HepG2 (cell line): Measurements from ENCODE around the gene ALDH7A1. TPM values are rescaled to one million over a fixed set of nuclear protein-coding genes. Genes with fewer than 3 reads are reported as not detected.

Experiments
- ATAC-seq: fragments of 200-7000 bp; cut with Tn5 transposase; 3 replicates; pipeline ENCODE4 v1.9.1; 2020; ENCODE audit warnings: mild to moderate bottlenecking, moderate library complexity
- BruUV-seq: library from RNA; stranded (reverse); fragments of 400-500 nt; replicated peaks from 2 replicates; lab custom pipeline; 2021; lab: Mats Ljungman, UMichigan
- CTCF ChIA-PET: fragments of 300-600 bp; formaldehyde crosslinking; extraction: SDS; loops from one replicate; lab custom pipeline; 2021; ENCODE audit warnings: low total read pairs, inconsistent platforms, low intra/inter-chr PET ratio; lab: Yijun Ruan, JAX
- POLR2A ChIA-PET: fragments of 350-600 bp; sonication (Branson Sonifier 250); formaldehyde crosslinking; loops from one replicate; lab custom pipeline; 2020; ENCODE audit warnings: antibody characterized with exemption, inconsistent platforms; lab: Yijun Ruan, JAX
- DNase-seq: peaks from one replicate; pipeline ENCODE4 v3.0.0-alpha.2; 2015; ENCODE audit warnings: low spot score
- FAIRE-seq: peaks from 3 replicates; lab custom pipeline; 2011; peaks lifted over from hg19 to GRCh38; lab: Jason Lieb, UNC
- H2AFZ ChIP-seq: one replicate; pipeline ENCODE4 v1.6.1; 2011; ENCODE audit warnings: low read length, inconsistent platforms
- H3K27ac ChIP-seq: fragments of 300-600 bp; 3 replicates; pipeline ENCODE4 v1.8.0; 2011; ENCODE audit warnings: mixed run types, mild to moderate bottlenecking, mixed read lengths, low read length, inconsistent platforms; ENCODE audit not compliant: insufficient read depth; ENCODE audit errors: extremely low read length
- H3K27me3 ChIP-seq, 2 experiments: fragments of 200-600 bp in 1 of 2; 2 replicates in 1 of 2; 3 replicates in 1 of 2; pipeline versions ENCODE4 v1.6.0 to v1.8.0; 2011; ENCODE audit warnings: low read length in 2 of 2, mild to moderate bottlenecking in 2 of 2, moderate library complexity in 2 of 2, inconsistent platforms in 1 of 2; ENCODE audit not compliant: insufficient read depth in 2 of 2, control insufficient read depth in 1 of 2
- H3K36me3 ChIP-seq, 2 experiments: fragments of 200-600 bp in 1 of 2; replicated peaks in 1 of 2; 2 replicates in 1 of 2; 3 replicates in 1 of 2; pipeline versions ENCODE4 v1.5.1 to v1.8.0; 2011; ENCODE audit warnings: low read length in 2 of 2, inconsistent platforms in 1 of 2; ENCODE audit not compliant: insufficient read depth in 2 of 2, control insufficient read depth in 1 of 2
- H3K4me1 ChIP-seq: 2 replicates; pipeline ENCODE4 v1.5.1; 2012; ENCODE audit warnings: low read length, inconsistent platforms; ENCODE audit not compliant: insufficient read depth
- H3K4me2 ChIP-seq: 2 replicates; pipeline ENCODE4 v1.6.0; 2011; ENCODE audit warnings: low read depth, low read length, inconsistent platforms
- H3K4me3 ChIP-seq, 3 experiments: fragments of 200-600 bp in 1 of 3; sonication (generic), shearing (Covaris generic) in 1 of 3; replicated peaks in 1 of 3; 2 replicates each; pipeline ENCODE4 v1.5.1; 2011 to 2016; ENCODE audit warnings: low read length in 3 of 3, inconsistent platforms in 2 of 3, low read depth in 2 of 3, mild to moderate bottlenecking in 2 of 3, control low read depth in 1 of 3, mixed read lengths in 1 of 3; ENCODE audit not compliant: insufficient read depth in 1 of 3
- H3K79me2 ChIP-seq: one replicate; pipeline ENCODE4 v1.6.1; 2011; ENCODE audit warnings: low read length, inconsistent platforms; ENCODE audit not compliant: insufficient read depth
- H3K9ac ChIP-seq: 2 replicates; pipeline ENCODE4 v1.6.0; 2011; ENCODE audit warnings: mild to moderate bottlenecking, low read depth, low read length, inconsistent platforms; ENCODE audit not compliant: insufficient read depth
- H3K9me3 ChIP-seq: 2 replicates; pipeline ENCODE4 v1.5.1; 2012; ENCODE audit warnings: mild to moderate bottlenecking, low read length
- H4K20me1 ChIP-seq: 2 replicates; pipeline ENCODE4 v1.6.0; 2011; ENCODE audit warnings: inconsistent platforms, mild to moderate bottlenecking, low read length, moderate library complexity; ENCODE audit not compliant: insufficient read depth
- ARNT2 ChIP-seq: sonication (generic); formaldehyde crosslinking; IDR thresholded peaks from 2 replicates; pipeline ENCODE4 v1.8.0; 2022; ENCODE audit warnings: mild to moderate bottlenecking, low read depth, missing genetic modification reagents, moderate library complexity
- HCFC1 ChIP-seq: fragments of 150-350 bp; IDR thresholded peaks from 2 replicates; pipeline ENCODE4 v1.6.1; 2014; ENCODE audit warnings: low read depth, low read length
- HNRNPUL1 ChIP-seq: fragments of 200-400 bp; formaldehyde crosslinking; IDR thresholded peaks from 2 replicates; pipeline ENCODE4 v1.6.1; 2017; ENCODE audit warnings: low read depth, mild to moderate bottlenecking, low read length, moderate library complexity
- KDM5A ChIP-seq: fragments of 200-600 bp; sonication (generic); IDR thresholded peaks from 2 replicates; pipeline ENCODE4 v1.7.0; 2018; ENCODE audit warnings: antibody characterized with exemption, mild to moderate bottlenecking, low read length, borderline replicate concordance
- MIER3 ChIP-seq: IDR thresholded peaks from 2 replicates; pipeline ENCODE4 v1.6.1; 2016; ENCODE audit warnings: missing compliant biosample characterization, borderline replicate concordance
- PRPF4 ChIP-seq: fragments of 200-400 bp; formaldehyde crosslinking; IDR thresholded peaks from 2 replicates; pipeline ENCODE4 v1.6.1; 2016; ENCODE audit warnings: low read length, low read depth; ENCODE audit not compliant: poor library complexity, severe bottlenecking
- SUZ12 ChIP-seq: fragments of 150-350 bp; IDR thresholded peaks from 2 replicates; pipeline ENCODE4 v1.6.1; 2014; ENCODE audit warnings: low read depth, low read length
- ZNF343 ChIP-seq: sonication (generic); formaldehyde crosslinking; IDR thresholded peaks from 2 replicates; pipeline ENCODE4 v1.4.0; 2020; ENCODE audit warnings: mild to moderate bottlenecking, missing genetic modification reagents
- ZNF468 ChIP-seq: sonication (generic); formaldehyde crosslinking; IDR thresholded peaks from 2 replicates; pipeline ENCODE4 v1.8.0; 2022; ENCODE audit warnings: mild to moderate bottlenecking, moderate library complexity, missing genetic modification reagents
- ZNF543 ChIP-seq: sonication (generic); formaldehyde crosslinking; IDR thresholded peaks from 2 replicates; pipeline ENCODE4 v1.4.0; 2020; ENCODE audit warnings: mild to moderate bottlenecking, missing genetic modification reagents
- ZNF777 ChIP-seq: sonication (generic); formaldehyde crosslinking; IDR thresholded peaks from 2 replicates; pipeline ENCODE4 v1.4.0; 2020; ENCODE audit warnings: missing genetic modification reagents
- WGBS: methylation state at CpG from one replicate; pipeline ENCODE4 v1.1.6; 2017; ENCODE audit warnings: low lambda C conversion rate; 5-methylcytosine and 5-hydroxymethylcytosine counted together
- in situ Hi-C: cut with HindIII; loops from 2 replicates; pipeline ENCODE4 v1.10.0; 2017; ENCODE audit warnings: low pct_unique_long_range_greater_than_20kb; ENCODE audit not compliant: extremely low pct_ligation_motif_present
- intact Hi-C: fragments of 100-400 bp; cut with micrococcal nuclease; formaldehyde crosslinking; loops from one replicate; pipeline ENCODE4 v1.10.0; 2022; ENCODE audit not compliant: unreplicated experiment
- polyA plus RNA-seq, 8 experiments: library from polyadenylated mRNA; depleted of rRNA in 3 of 8; stranded (reverse) in 7 of 8; unstranded in 1 of 8; fragments of >200 nt; fragmentation: Illumina TruSeq in 4 of 8; extraction: Trizol in 4 of 8; gene quantifications; 2 replicates each; pipeline versions ENCODE4 v1.2.1 to v1.2.3, GENCODE V29; 2011 to 2016; ENCODE audit warnings: low read depth in 4 of 8, missing spikeins in 1 of 8, mixed read lengths in 1 of 8; ENCODE audit not compliant: insufficient read depth in 1 of 8
- total RNA-seq, 5 experiments: library from RNA; depleted of rRNA; stranded (reverse); fragments of >200 nt; fragmentation: Illumina TruSeq; extraction: Trizol; gene quantifications; 2 replicates each; pipeline ENCODE4 v1.2.3, GENCODE V29; 2016; ENCODE audit warnings: low read depth in 1 of 5
- TF ChIP-seq, protein P1 (sequence below): sonication (generic); formaldehyde crosslinking; IDR thresholded peaks from 2 replicates; pipeline ENCODE4 v1.4.0; 2020; ENCODE audit warnings: missing genetic modification reagents
- TF ChIP-seq, protein P2 (sequence below): sonication (generic); formaldehyde crosslinking; IDR thresholded peaks from 2 replicates; pipeline ENCODE4 v1.5.0; 2020; ENCODE audit warnings: missing genetic modification reagents
- TF ChIP-seq, protein P3 (sequence below): sonication (generic); formaldehyde crosslinking; IDR thresholded peaks from 2 replicates; pipeline ENCODE4 v1.4.0; 2020; ENCODE audit warnings: missing genetic modification reagents

ALDH7A1 gene
- total and polyA plus RNA-seq, 2 of the 13 experiments (the other 11 are each of a cell fraction or from before 2014, with no cell fraction given): 69.0 to 100 TPM

DNA sequence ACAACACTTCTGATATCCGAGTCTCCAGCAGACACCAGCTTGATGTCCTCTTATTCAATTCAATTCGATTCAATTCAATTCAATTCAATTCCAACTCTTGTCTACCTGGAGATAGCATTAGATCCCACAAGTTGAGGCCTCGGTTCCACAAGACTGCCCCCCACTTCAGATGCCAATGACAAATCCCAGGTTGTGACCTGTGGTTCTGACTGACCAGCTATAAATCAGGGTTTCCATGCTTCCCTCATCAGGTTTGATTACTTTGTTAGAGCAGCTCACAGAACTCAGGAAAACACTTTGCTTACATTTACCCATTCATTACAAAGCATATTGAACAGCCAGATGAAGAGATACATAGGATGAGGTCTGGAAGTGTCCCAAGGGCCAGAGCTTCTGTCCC, 82.6 kb downstream of the ALDH7A1 start (continued):
- TF ChIP-seq, protein P1, sequence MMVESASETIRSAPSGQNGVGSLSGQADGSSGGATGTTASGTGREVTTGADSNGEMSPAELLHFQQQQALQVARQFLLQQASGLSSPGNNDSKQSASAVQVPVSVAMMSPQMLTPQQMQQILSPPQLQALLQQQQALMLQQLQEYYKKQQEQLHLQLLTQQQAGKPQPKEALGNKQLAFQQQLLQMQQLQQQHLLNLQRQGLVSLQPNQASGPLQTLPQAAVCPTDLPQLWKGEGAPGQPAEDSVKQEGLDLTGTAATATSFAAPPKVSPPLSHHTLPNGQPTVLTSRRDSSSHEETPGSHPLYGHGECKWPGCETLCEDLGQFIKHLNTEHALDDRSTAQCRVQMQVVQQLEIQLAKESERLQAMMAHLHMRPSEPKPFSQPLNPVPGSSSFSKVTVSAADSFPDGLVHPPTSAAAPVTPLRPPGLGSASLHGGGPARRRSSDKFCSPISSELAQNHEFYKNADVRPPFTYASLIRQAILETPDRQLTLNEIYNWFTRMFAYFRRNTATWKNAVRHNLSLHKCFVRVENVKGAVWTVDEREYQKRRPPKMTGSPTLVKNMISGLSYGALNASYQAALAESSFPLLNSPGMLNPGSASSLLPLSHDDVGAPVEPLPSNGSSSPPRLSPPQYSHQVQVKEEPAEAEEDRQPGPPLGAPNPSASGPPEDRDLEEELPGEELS: no peak
- no peak for TF ChIP-seq MIER3 (CRISPR knock-in tag)
- TF ChIP-seq, protein P2, sequence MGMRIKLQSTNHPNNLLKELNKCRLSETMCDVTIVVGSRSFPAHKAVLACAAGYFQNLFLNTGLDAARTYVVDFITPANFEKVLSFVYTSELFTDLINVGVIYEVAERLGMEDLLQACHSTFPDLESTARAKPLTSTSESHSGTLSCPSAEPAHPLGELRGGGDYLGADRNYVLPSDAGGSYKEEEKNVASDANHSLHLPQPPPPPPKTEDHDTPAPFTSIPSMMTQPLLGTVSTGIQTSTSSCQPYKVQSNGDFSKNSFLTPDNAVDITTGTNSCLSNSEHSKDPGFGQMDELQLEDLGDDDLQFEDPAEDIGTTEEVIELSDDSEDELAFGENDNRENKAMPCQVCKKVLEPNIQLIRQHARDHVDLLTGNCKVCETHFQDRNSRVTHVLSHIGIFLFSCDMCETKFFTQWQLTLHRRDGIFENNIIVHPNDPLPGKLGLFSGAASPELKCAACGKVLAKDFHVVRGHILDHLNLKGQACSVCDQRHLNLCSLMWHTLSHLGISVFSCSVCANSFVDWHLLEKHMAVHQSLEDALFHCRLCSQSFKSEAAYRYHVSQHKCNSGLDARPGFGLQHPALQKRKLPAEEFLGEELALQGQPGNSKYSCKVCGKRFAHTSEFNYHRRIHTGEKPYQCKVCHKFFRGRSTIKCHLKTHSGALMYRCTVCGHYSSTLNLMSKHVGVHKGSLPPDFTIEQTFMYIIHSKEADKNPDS: no peak
- no peak for TF ChIP-seq PRPF4
- no peak for TF ChIP-seq KDM5A
- no peak for TF ChIP-seq ZNF343 (CRISPR knock-in tag)
- no peak for TF ChIP-seq SUZ12
- no peak for TF ChIP-seq ARNT2

DNA sequence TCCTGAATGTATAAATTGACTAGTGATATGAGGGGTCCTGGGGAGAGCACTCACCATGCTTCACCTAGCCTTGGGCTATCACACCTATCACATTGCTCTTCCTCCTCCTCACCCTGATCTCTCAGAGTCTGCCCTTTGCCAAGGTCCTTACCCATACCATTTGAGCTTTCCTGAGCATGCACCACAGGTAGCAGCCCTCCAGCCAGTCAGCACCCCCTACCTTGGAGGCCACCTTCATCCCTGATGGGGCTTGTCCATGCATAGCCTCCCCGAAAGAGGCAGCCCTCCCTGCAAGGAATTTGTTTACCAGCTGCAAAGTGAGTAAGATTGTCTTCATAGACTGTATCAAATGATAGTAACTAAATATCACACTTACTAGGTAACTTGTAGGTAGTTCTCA, 83.1 kb downstream of the ALDH7A1 start:
- H3K4me3 ChIP-seq: no peak overlapping the region
- no peaks in the 10 kb centered on the region for H3K79me2 ChIP-seq
- H3K27ac ChIP-seq: no peak overlapping the region
- CTCF ChIA-PET: no interaction called here
- in situ Hi-C loops (no loop called here), intact Hi-C loops (no loop called here)
- FAIRE-seq (no peak), ATAC-seq (no peak), DNase-seq (no peak)
- WGBS: 7% methylated on average over 1 of the region's 1 CpG
- no peaks in the 10 kb centered on the region for H3K9me3 ChIP-seq
- H3K27me3 ChIP-seq: no peaks in the 10 kb centered on the region
- no peaks in the 10 kb centered on the region for H4K20me1 ChIP-seq
- BruUV-seq: no TSS peak
- peaks cover 9% of the 10 kb centered on the region; the same call in 1 of the 2 replicates for H3K4me1 ChIP-seq
- no peak overlapping the region for H3K9ac ChIP-seq
- H3K36me3 ChIP-seq: no peaks in the 10 kb centered on the region
- H2AFZ ChIP-seq: no peak overlapping the region
- H3K4me2 ChIP-seq: no peak overlapping the region
- POLR2A ChIA-PET: no interaction called here
- TF ChIP-seq HCFC1 (no peak), ZNF543 (no peak), ZNF777 (CRISPR knock-in tag) (no peak), HNRNPUL1 (no peak), ZNF468 (CRISPR knock-in tag) (no peak)
- TF ChIP-seq, protein P3, sequence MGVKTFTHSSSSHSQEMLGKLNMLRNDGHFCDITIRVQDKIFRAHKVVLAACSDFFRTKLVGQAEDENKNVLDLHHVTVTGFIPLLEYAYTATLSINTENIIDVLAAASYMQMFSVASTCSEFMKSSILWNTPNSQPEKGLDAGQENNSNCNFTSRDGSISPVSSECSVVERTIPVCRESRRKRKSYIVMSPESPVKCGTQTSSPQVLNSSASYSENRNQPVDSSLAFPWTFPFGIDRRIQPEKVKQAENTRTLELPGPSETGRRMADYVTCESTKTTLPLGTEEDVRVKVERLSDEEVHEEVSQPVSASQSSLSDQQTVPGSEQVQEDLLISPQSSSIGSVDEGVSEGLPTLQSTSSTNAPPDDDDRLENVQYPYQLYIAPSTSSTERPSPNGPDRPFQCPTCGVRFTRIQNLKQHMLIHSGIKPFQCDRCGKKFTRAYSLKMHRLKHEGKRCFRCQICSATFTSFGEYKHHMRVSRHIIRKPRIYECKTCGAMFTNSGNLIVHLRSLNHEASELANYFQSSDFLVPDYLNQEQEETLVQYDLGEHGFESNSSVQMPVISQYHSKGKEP: no peak
